GM18519 (cell line): Measurements from ENCODE around the gene SDHC.
"Not testable (repeated sequence)": the region's sequence is repeated elsewhere in the genome, so short reads cannot be mapped to it uniquely, and the experiment has no call there.

Experiments
- ATAC-seq: cut with Tn5 transposase; IDR thresholded peaks from one replicate; pipeline ENCODE4 v1.9.1; 2021; ENCODE audit warnings: mild to moderate bottlenecking, moderate library complexity; ENCODE audit not compliant: unreplicated experiment, low FRiP score

SDHC gene

GRCh38 chr1:161409848-161410635, 95.9 kb downstream of the SDHC start:
- not testable (repeated sequence) for ATAC-seq

GRCh38 chr1:161410636-161410970, 96.4 kb downstream of the SDHC start:
- ATAC-seq = not testable (repeated sequence)
